ENCODE measurements around the gene TSHZ2.
"Not testable (repeated sequence)": the region's sequence is repeated elsewhere in the genome, so short reads cannot be mapped to it uniquely, and the experiment has no call there.

The TSHZ2 gene

DNA sequence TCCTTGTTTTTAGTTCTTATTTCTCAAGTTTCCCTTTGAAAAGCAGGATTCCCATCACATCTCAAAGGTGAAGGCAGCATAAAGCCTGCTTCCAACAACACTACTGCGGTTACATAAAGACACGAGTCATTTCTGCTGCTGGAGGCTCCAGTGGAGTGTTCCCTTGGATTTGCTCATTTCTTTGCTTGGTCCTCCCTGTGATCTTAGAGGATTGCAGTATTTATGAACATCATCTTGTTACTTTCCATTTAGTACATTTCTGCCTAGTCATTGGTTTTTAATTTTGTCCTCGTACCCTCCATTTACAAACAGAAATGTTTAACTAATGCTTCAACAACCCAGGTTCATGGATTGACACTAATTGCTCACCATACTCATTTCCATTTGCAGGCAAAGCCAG, 322.6 kb downstream of the TSHZ2 start:
- DNase-seq = no peak

- DNase-seq = no peak
Observed at GRCh38 chr20:53296025-53296424, 323.9 kb downstream of the TSHZ2 start.

- DNase-seq = no peak
Observed at GRCh38 chr20:53296451-53297153, 324.4 kb downstream of the TSHZ2 start.

GRCh38 chr20:53297154-53297529, 325.0 kb downstream of the TSHZ2 start:
- DNase-seq = no peak

GRCh38 chr20:53298260-53298659, 326.1 kb downstream of the TSHZ2 start:
- no peak for DNase-seq

DNA sequence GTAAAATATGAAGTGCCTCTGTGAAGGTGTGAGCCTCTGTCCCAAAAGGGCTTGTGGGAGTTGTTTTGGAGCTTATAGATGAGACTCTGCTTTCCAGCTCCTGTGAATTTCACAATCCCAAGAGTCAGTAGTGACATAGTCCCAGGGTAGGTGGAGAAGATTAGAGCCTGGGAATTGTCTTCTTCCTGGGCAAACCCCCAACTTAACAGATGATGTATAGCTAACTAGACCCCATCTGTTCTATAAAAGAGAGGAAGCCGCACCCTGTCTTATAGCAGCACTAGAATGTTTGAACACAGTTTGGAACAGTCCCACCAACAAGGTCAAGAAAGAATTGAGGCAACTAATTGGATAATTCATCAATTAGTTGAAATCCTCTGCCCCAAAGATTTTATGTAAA, 326.8 kb downstream of the TSHZ2 start:
- no peak for DNase-seq

GRCh38 chr20:53299831-53300230, 327.7 kb downstream of the TSHZ2 start:
- no peak for DNase-seq

GRCh38 chr20:53301869-53302268, 329.7 kb downstream of the TSHZ2 start:
- no peak for DNase-seq

DNA sequence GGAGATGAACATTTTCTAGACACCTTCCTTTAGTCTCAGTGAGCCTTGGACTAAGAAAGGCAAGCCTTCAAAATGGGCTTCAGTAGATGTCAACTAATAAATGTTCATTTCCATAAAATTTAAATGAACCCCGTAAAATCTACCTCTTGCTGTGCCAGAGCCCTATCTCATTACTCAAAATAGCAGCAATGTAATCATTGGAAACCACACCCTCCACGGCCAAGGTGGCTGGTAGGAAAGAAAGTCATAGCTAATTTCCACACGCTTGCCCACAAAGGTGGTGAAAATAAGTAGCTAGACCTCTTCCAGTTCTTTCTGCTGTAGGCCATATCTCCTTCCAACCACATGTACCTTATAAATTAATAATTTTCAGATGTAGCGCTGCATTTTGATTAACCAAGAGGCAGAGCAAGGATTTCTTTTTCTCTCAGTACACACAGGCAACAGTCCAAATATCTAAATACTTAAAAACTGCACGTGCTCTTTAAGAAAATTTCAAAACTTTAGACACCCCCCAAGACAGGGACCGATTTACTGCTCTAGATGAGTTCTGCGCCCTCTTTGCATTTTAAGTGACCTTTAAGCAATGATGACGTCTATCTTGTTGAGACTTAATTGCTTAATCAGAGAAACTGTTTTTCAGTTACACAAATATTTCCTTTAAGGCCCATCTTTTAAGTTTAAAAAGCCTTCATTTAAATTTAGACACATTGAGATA, 330.7 kb downstream of the TSHZ2 start:
- no peak for DNase-seq

DNA sequence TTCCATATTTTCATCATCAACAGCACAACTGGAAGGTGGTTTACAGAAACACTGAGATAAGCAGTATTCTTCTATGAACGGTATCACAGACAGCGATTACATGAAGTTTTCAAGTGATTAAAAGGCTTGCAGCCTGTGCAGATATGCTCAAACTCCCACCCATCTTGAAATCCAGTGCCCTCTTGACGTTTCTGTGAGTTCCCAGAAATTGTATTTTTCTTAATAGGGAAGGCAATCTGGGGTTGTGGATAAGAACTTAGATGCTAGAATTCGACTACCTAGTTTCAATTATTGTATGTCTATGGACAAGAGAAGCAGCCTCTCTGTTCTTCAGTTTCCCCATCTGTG, 331.2 kb downstream of the TSHZ2 start:
- no peak for DNase-seq

GRCh38 chr20:53304146-53304545, 332.0 kb downstream of the TSHZ2 start:
- no peak for DNase-seq

- DNase-seq = no peak
Observed at GRCh38 chr20:53306192-53306805, 334.1 kb downstream of the TSHZ2 start.

GRCh38 chr20:53307964-53308597, 335.9 kb downstream of the TSHZ2 start:
- DNase-seq = no peak

GRCh38 chr20:53309515-53309914, 337.4 kb downstream of the TSHZ2 start:
- DNase-seq = no peak

DNA sequence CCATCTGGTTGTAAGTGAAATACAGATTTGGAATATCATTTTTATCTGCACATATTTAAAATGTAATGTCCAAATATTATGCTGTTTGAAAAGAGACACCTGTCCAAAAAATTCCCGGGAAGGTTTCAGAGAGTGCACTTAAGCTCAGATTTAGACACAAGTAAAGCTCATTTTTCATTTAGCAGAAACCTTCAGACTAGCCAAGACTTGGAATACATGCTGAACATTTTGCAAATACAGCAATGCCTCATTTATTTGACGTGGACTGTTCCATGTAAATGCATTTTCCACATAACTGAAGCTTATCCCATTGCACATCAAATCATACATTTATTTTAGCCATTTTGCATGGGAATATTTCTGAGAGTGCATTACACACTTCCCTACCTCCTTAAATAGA, 340.8 kb downstream of the TSHZ2 start:
- no peak for DNase-seq

GRCh38 chr20:53316206-53316937, 344.2 kb downstream of the TSHZ2 start:
- no peak for DNase-seq

GRCh38 chr20:53319200-53319599, 347.0 kb downstream of the TSHZ2 start:
- no peak for DNase-seq

- no peak for DNase-seq
Observed at GRCh38 chr20:53319716-53320115, 347.6 kb downstream of the TSHZ2 start.

DNA sequence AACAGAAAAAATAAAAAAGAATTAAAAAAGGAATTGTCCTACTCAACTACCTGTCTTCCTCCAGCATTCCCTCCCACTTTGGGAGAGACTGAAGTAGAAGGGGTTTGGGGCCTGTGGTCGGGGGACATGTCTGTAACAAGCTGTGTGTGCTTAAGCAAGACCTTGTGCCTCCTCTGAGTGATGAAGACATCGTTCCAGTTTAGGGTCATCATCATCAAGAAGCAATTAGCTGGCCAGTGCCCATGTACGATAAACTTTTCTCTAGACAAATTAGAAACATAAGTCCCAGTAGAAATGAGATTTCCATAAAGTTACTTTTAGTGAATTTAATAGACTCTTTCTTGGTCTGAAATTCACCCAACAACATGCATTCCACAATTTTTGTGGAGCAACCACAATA, 348.5 kb downstream of the TSHZ2 start:
- DNase-seq = no peak

- no peak for DNase-seq
Observed at GRCh38 chr20:53321596-53321995, 349.4 kb downstream of the TSHZ2 start.

GRCh38 chr20:53322651-53323050, 350.5 kb downstream of the TSHZ2 start:
- DNase-seq = no peak

GRCh38 chr20:53323460-53323859, 351.3 kb downstream of the TSHZ2 start:
- DNase-seq = not testable (repeated sequence)

GRCh38 chr20:53324816-53325215, 352.7 kb downstream of the TSHZ2 start:
- no peak for DNase-seq
